ENCODE measurements around the gene WSB2. TPM values are rescaled to one million over a fixed set of nuclear protein-coding genes. Genes with fewer than 3 reads are reported as not detected.
A peak's percentile ranks its signal among the peaks of the same experiment; 100 is the strongest.

WSB2 gene
- total and polyA plus RNA-seq, 9 of the 15 experiments (the other 6 are each of a cell fraction or from before 2014, with no cell fraction given): 31.4 to 77.6 (median 52.6) TPM

DNA sequence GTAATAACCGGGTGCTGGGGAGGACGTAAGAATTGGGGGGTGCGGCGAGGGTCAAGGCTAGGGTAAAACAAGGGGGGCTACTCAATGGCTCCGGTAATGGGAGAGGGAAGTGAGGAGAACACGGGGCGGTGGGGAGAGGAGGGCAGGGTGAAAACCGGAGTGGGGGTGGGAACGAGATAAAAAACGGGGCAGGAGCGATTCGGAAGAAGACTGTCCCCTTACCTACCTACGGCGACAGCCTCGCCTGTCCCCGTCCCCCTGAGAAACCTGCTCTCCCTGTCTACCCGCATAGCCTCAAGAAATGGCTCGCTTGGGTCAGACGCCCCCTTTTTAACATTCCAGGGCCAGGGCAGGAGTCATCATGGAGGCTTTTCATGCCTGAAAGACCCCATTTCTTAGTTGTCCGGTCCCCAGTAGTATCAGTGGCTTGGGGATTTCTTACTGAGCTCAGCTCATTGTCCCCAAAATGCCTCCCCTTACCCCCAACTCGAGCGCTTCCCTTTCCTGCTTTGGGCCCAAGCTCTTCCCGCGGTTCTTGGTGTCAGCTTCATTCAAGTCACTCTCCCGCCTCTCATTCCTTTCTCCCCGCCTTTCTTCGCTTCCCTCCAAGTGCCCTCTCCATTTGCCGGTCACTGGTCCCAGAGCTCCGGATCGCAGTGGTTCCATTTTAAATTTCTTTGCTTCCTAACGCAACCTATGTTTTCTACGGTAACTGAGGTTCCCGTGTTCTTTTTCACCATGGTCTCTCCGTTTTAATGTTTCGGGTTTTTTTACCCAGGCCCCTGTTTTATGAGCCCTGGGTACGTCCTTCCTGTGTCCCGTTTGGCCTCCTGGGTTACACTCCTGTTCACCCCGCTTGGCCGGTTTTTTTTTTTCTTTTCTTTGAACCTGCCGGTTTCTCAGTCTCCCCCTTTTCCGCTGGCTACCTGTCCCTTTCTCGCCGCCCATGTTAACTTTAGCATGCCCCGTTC is 1.2 kb upstream of the WSB2 start (continued):
- no peak for TF ChIP-seq RBM25 (IDR thresholded peaks at IDR 0.05; ENCODE audit: low read depth, low read length, severe bottlenecking)
- TF ChIP-seq, protein P1, sequence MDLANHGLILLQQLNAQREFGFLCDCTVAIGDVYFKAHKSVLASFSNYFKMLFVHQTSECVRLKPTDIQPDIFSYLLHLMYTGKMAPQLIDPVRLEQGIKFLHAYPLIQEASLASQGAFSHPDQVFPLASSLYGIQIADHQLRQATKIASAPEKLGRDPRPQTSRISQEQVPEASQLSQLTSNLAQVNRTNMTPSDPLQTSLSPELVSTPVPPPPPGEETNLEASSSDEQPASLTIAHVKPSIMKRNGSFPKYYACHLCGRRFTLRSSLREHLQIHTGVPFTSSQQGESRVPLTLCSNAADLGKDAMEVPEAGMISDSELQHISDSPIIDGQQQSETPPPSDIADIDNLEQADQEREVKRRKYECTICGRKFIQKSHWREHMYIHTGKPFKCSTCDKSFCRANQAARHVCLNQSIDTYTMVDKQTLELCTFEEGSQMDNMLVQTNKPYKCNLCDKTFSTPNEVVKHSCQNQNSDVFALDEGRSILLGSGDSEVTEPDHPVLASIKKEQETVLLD (IDR thresholded peaks at IDR 0.05): no peak
- no peak for TF ChIP-seq KLF16 (IDR thresholded peaks at IDR 0.05)
- 0 out of 4 replicates have a peak, but pooled peaks of 1 of the 2 experiments have one; percentile 32 for TF ChIP-seq TRIM24 (IDR thresholded peaks at IDR 0.05)
- no peak for TF ChIP-seq NELFE (IDR thresholded peaks at IDR 0.05; ENCODE audit: insufficient read depth, insufficient read length)
- no peak for TF ChIP-seq CEBPG (CRISPR knock-in tag; IDR thresholded peaks at IDR 0.05)
- TF ChIP-seq CEBPG (tag; conservative IDR thresholded peaks at IDR 0.05 in 1 of 2, IDR thresholded peaks at IDR 0.05 in 1 of 2): no peak
- TF ChIP-seq, protein P2, sequence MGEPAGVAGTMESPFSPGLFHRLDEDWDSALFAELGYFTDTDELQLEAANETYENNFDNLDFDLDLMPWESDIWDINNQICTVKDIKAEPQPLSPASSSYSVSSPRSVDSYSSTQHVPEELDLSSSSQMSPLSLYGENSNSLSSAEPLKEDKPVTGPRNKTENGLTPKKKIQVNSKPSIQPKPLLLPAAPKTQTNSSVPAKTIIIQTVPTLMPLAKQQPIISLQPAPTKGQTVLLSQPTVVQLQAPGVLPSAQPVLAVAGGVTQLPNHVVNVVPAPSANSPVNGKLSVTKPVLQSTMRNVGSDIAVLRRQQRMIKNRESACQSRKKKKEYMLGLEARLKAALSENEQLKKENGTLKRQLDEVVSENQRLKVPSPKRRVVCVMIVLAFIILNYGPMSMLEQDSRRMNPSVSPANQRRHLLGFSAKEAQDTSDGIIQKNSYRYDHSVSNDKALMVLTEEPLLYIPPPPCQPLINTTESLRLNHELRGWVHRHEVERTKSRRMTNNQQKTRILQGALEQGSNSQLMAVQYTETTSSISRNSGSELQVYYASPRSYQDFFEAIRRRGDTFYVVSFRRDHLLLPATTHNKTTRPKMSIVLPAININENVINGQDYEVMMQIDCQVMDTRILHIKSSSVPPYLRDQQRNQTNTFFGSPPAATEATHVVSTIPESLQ (CRISPR knock-in tag; IDR thresholded peaks at IDR 0.05): no peak
- no peak for TF ChIP-seq ZEB2 (IDR thresholded peaks at IDR 0.05)
- TF ChIP-seq, protein P3, sequence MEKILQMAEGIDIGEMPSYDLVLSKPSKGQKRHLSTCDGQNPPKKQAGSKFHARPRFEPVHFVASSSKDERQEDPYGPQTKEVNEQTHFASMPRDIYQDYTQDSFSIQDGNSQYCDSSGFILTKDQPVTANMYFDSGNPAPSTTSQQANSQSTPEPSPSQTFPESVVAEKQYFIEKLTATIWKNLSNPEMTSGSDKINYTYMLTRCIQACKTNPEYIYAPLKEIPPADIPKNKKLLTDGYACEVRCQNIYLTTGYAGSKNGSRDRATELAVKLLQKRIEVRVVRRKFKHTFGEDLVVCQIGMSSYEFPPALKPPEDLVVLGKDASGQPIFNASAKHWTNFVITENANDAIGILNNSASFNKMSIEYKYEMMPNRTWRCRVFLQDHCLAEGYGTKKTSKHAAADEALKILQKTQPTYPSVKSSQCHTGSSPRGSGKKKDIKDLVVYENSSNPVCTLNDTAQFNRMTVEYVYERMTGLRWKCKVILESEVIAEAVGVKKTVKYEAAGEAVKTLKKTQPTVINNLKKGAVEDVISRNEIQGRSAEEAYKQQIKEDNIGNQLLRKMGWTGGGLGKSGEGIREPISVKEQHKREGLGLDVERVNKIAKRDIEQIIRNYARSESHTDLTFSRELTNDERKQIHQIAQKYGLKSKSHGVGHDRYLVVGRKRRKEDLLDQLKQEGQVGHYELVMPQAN (IDR thresholded peaks at IDR 0.05; ENCODE audit: borderline replicate concordance): no peak
- no peak for TF ChIP-seq ZNF57 (CRISPR knock-in tag; IDR thresholded peaks at IDR 0.05)
- TF ChIP-seq EGR1 (conservative IDR thresholded peaks at IDR 0.05): peak; percentile 42
- no peak for TF ChIP-seq CBX2 (IDR thresholded peaks at IDR 0.05; ENCODE audit: insufficient read depth, low read length, poor library complexity, severe bottlenecking)
- TF ChIP-seq ATF7 (IDR thresholded peaks at IDR 0.05): no peak
- TF ChIP-seq, protein P4, sequence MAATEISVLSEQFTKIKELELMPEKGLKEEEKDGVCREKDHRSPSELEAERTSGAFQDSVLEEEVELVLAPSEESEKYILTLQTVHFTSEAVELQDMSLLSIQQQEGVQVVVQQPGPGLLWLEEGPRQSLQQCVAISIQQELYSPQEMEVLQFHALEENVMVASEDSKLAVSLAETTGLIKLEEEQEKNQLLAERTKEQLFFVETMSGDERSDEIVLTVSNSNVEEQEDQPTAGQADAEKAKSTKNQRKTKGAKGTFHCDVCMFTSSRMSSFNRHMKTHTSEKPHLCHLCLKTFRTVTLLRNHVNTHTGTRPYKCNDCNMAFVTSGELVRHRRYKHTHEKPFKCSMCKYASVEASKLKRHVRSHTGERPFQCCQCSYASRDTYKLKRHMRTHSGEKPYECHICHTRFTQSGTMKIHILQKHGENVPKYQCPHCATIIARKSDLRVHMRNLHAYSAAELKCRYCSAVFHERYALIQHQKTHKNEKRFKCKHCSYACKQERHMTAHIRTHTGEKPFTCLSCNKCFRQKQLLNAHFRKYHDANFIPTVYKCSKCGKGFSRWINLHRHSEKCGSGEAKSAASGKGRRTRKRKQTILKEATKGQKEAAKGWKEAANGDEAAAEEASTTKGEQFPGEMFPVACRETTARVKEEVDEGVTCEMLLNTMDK (IDR thresholded peaks at IDR 0.05; ENCODE audit: borderline replicate concordance, insufficient read depth, low read depth, low read length, poor library complexity, severe bottlenecking): no peak
- peak; percentile 36 for TF ChIP-seq TBP (optimal IDR thresholded peaks at IDR 0.05; ENCODE audit: low read depth, low read length)

Measured in K562 (cell line).